DOHH2 (cell line): ENCODE measurements around the gene RHEX.

Experiments
- CTCF ChIP-seq: fragments of 200-600 bp; sonication (generic); IDR thresholded peaks from one replicate; pipeline ENCODE4 v1.5.1; 2014; ENCODE audit warnings: antibody characterized with exemption, mild to moderate bottlenecking, low read depth, low read length; ENCODE audit not compliant: poor library complexity, severe bottlenecking
- EZH2phosphoT487 ChIP-seq: fragments of 200-600 bp; sonication (generic); IDR thresholded peaks from 2 replicates; pipeline ENCODE4 v1.6.1; 2017; ENCODE audit warnings: borderline replicate concordance, mild to moderate bottlenecking, antibody characterized with exemption, low read length, moderate library complexity, mixed read lengths

DNA sequence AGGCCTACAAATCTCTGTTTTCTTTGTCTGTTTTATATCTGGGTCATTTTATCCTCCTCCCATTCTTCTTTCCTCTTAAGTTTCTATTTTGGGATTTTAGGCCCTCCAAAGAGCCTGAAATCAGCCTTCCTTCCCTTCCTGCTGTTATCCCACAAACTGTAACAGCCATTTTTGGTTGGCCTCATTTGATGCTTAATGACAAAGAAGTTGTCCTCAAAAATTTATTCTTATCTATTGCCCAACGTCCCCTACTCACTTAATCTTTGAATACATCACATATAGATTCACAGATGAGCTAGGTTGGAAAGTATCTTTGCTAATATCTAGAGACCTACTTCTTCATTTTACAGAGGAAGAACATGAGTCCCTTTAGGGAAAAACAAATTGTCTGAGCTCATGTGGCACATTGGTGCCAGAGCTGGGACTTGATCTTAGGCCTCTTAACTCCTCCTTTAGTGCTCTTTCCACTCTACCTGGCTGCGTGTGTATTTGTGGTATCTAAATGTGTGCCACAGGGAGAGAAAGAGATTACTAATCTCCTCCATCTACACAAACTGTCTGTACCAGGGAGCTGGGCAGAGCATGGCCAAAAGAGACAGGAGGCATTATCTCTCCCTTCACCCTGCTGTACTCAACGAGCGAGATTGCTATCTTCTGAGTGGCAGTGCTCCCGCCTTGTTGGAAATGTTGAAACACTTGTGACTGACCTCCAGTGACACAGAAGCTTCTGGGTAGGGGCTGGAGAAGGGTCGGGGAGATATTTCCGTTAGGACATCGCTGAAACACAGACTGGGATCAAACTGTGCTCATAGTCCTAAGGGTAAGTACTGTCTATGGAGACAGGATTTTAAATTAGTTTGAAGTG lies 30.1 kb downstream of the RHEX start:
- TF ChIP-seq CTCF = no peak
- no peak for TF ChIP-seq EZH2phosphoT487
